Keratinocyte (primary cell): ENCODE measurements around the gene RNF144A. TPM values are rescaled to one million over a fixed set of nuclear protein-coding genes. Genes with fewer than 3 reads are reported as not detected.
A peak's percentile ranks its signal among the peaks of the same experiment; 100 is the strongest.

Source experiments
- DNase-seq: peaks from one replicate; pipeline ENCODE4 v3.0.0-alpha.2; 2011; ENCODE audit warnings: low read depth, missing footprints, low spot score
- FAIRE-seq: peaks from 2 replicates; lab custom pipeline; 2011; peaks lifted over from hg19 to GRCh38; lab: Jason Lieb, UNC
- H2AFZ ChIP-seq: 2 replicates; pipeline ENCODE4 v1.6.0; 2012; ENCODE audit warnings: low read length, control low read depth, inconsistent platforms; ENCODE audit not compliant: control insufficient read depth
- H3K27ac ChIP-seq: 2 replicates; pipeline ENCODE4 v1.5.1; 2011; ENCODE audit warnings: low read length; ENCODE audit not compliant: control insufficient read depth, insufficient read depth
- H3K27me3 ChIP-seq: 3 replicates; pipeline ENCODE4 v1.6.0; 2011; ENCODE audit warnings: low read length; ENCODE audit not compliant: control insufficient read depth, insufficient read depth; ENCODE audit errors: extremely low read depth
- H3K36me3 ChIP-seq, 2 experiments: 2 replicates in 1 of 2; 3 replicates in 1 of 2; pipeline ENCODE4 v1.5.1; 2011; ENCODE audit warnings: low read length in 2 of 2, mild to moderate bottlenecking in 1 of 2; ENCODE audit not compliant: control insufficient read depth in 2 of 2, insufficient read depth in 2 of 2; ENCODE audit errors: extremely low read depth in 1 of 2
- H3K4me1 ChIP-seq: 3 replicates; pipeline ENCODE4 v1.5.1; 2011; ENCODE audit warnings: low read length; ENCODE audit not compliant: control insufficient read depth, insufficient read depth; ENCODE audit errors: extremely low read depth
- H3K4me2 ChIP-seq: 3 replicates; pipeline ENCODE4 v1.6.0; 2011; ENCODE audit warnings: low read depth, low read length; ENCODE audit not compliant: control insufficient read depth, insufficient read depth; ENCODE audit errors: extremely low read depth
- H3K4me3 ChIP-seq, 3 experiments: fragments of 200-600 bp in 1 of 3; sonication (generic) in 1 of 3; 2 replicates in 2 of 3; 3 replicates in 1 of 3; pipeline ENCODE4 v1.5.1; 2011 to 2016; ENCODE audit warnings: low read length in 3 of 3, mild to moderate bottlenecking in 3 of 3, control low read depth in 2 of 3, inconsistent platforms in 1 of 3, low read depth in 1 of 3, mixed read lengths in 1 of 3, mixed run types in 1 of 3, moderate library complexity in 1 of 3; ENCODE audit not compliant: control insufficient read depth in 2 of 3, insufficient read depth in 2 of 3; ENCODE audit errors: extremely low read depth in 1 of 3
- H3K79me2 ChIP-seq: 2 replicates; pipeline ENCODE4 v1.6.0; 2012; ENCODE audit warnings: low read length; ENCODE audit not compliant: control insufficient read depth, insufficient read depth
- H3K9ac ChIP-seq: 3 replicates; pipeline ENCODE4 v1.6.0; 2011; ENCODE audit warnings: low read length; ENCODE audit not compliant: control insufficient read depth, insufficient read depth; ENCODE audit errors: extremely low read depth
- H3K9me1 ChIP-seq: 3 replicates; pipeline ENCODE4 v1.6.0; 2011; ENCODE audit warnings: low read length; ENCODE audit not compliant: control insufficient read depth, insufficient read depth; ENCODE audit errors: extremely low read depth
- H3K9me3 ChIP-seq: 2 replicates; pipeline ENCODE4 v1.5.1; 2012; ENCODE audit warnings: low read depth, low read length; ENCODE audit not compliant: control insufficient read depth
- H4K20me1 ChIP-seq: 3 replicates; pipeline ENCODE4 v1.6.0; 2011; ENCODE audit warnings: low read length; ENCODE audit not compliant: control insufficient read depth, insufficient read depth; ENCODE audit errors: extremely low read depth
- EZH2 ChIP-seq: IDR thresholded peaks from one replicate; pipeline ENCODE4 v1.6.1; 2012; ENCODE audit warnings: inconsistent platforms, mild to moderate bottlenecking, low read length, moderate library complexity
- dilution Hi-C: fragments of 300-500 bp; cut with MboI; formaldehyde crosslinking; loops from one replicate; pipeline ENCODE4 v1.7.0; 2020; ENCODE audit warnings: low sequenced_read_pairs; ENCODE audit not compliant: extremely low pct_ligation_motif_present
- polyA plus RNA-seq, 5 experiments: library from polyadenylated mRNA; depleted of rRNA in 3 of 5; stranded (reverse) in 3 of 5; stranded (forward) in 1 of 5; unstranded in 1 of 5; fragments of >200 nt; gene quantifications; 1 replicate in 1 of 5; 2 replicates in 3 of 5; 3 replicates in 1 of 5; pipeline versions ENCODE4 v1.2.1 to v1.2.3, GENCODE V29; 2011 to 2012; ENCODE audit warnings: missing spikeins in 2 of 5, low read depth in 1 of 5, low replicate concordance in 1 of 5
- TF ChIP-seq, protein P1 (sequence below), 3 experiments: IDR thresholded peaks in 1 of 3; conservative IDR thresholded peaks in 1 of 3; optimal IDR thresholded peaks in 1 of 3; 2 replicates in 2 of 3; 3 replicates in 1 of 3; pipeline versions ENCODE3 to v1.5.1; 2011; ENCODE audit warnings: low read length in 3 of 3, mild to moderate bottlenecking in 3 of 3, moderate library complexity in 2 of 3, control low read depth in 1 of 3, inconsistent platforms in 1 of 3; ENCODE audit not compliant: insufficient read depth in 2 of 3; ENCODE audit errors: extremely low read depth in 1 of 3

RNF144A gene
- polyA plus RNA-seq, 1 donor (not counting 4 experiments of a cell fraction or from before 2014, with no cell fraction given), result 1.4 TPM

DNA sequence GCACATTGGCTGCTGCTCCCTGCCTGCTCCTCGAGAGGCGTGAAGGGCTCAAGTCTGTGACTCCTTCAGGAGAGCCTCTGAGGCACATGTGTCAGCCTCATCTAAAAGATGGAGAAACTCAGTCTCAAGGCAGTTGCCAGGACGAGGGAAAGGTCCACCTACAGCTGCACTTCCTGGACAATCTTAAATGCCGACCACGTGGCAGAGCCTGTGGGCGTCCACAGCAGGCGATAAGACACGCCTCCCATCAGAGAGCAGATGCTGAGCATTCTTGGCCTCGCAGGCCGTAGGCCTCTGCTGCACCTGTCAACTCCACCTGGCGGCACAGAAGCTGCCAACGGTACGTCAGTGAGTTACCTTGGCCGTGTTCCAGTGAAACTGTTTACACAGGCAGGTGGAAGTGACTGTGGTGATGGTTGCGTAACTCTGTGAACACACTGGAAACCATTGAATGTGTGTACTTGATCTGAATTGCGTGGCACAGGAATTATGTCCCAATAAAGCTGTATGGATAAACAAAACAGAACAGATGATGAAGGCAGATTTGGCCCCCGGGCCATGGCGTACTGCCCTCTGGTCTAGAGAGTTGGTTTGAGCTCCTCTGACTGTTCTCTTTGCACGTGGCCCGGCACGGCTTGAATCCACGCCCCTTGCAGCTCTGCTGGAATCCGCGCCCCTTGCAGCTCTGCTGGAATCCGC is 114.5 kb downstream of the RNF144A start:
- no peaks in the 10 kb centered on the region for H3K36me3 ChIP-seq
- no peaks in the 10 kb centered on the region for H4K20me1 ChIP-seq
- no peak overlapping the region for H2AFZ ChIP-seq
- no peak overlapping the region for H3K9ac ChIP-seq
- TF ChIP-seq, protein P1, sequence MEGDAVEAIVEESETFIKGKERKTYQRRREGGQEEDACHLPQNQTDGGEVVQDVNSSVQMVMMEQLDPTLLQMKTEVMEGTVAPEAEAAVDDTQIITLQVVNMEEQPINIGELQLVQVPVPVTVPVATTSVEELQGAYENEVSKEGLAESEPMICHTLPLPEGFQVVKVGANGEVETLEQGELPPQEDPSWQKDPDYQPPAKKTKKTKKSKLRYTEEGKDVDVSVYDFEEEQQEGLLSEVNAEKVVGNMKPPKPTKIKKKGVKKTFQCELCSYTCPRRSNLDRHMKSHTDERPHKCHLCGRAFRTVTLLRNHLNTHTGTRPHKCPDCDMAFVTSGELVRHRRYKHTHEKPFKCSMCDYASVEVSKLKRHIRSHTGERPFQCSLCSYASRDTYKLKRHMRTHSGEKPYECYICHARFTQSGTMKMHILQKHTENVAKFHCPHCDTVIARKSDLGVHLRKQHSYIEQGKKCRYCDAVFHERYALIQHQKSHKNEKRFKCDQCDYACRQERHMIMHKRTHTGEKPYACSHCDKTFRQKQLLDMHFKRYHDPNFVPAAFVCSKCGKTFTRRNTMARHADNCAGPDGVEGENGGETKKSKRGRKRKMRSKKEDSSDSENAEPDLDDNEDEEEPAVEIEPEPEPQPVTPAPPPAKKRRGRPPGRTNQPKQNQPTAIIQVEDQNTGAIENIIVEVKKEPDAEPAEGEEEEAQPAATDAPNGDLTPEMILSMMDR (optimal IDR thresholded peaks at IDR 0.05 in 1 of 3, IDR thresholded peaks at IDR 0.05 in 1 of 3, conservative IDR thresholded peaks at IDR 0.05 in 1 of 3; ENCODE audit: extremely low read depth in 1 of 3, insufficient read depth in 2 of 3, low read length in 3 of 3), result peak in 2 of 3 experiments; percentile 8 to 29
- TF ChIP-seq EZH2, result no peak
- peaks cover 4% of the 10 kb centered on the region for H3K27me3 ChIP-seq
- no peak overlapping the region for H3K27ac ChIP-seq
- H3K4me2 ChIP-seq, result no peak overlapping the region
- FAIRE-seq, result peak; percentile 57
- no peak overlapping the region for H3K4me3 ChIP-seq
- no peaks in the 10 kb centered on the region for H3K9me1 ChIP-seq
- peak; percentile 56 for DNase-seq
- no peaks in the 10 kb centered on the region for H3K79me2 ChIP-seq
- no peaks in the 10 kb centered on the region for H3K9me3 ChIP-seq
- H3K4me1 ChIP-seq, result no peaks in the 10 kb centered on the region
- dilution Hi-C loops, result no loop called here

DNA sequence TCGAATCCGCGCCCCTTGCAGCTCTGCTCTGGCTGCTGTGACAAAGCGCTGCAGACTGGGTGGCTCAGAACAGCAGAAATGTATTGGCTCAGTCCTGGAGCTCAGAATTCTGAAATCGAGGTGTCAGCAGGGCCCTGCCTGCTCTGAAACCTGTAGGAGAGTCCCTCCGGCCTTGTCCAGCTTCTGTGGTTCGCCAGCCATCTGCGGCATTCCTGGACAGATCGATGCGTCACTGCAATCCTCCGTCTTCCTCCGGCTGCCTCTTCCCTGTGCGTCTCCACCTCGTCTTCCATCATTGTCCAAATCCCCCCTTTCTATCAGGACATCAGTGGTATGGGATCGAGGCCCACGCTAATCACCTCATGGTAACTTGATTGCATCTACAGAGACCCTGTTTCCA is 115.2 kb downstream of the RNF144A start:
- FAIRE-seq, result no peak

More for the DNA sequence above, 115.2 kb downstream of the RNF144A start:
- Histone ChIP-seq H3K9ac (no peak overlapping the region), H2AFZ (no peak overlapping the region), H3K27me3 (peaks cover 4% of the 10 kb centered on the region), H3K79me2 (no peaks in the 10 kb centered on the region), H3K36me3 (no peaks in the 10 kb centered on the region), H3K9me3 (no peaks in the 10 kb centered on the region), H4K20me1 (no peaks in the 10 kb centered on the region), H3K4me3 (no peak overlapping the region), H3K27ac (no peak overlapping the region), H3K4me1 (no peaks in the 10 kb centered on the region), H3K4me2 (no peak overlapping the region), H3K9me1 (no peaks in the 10 kb centered on the region)
- no peak for DNase-seq
- TF ChIP-seq, protein P1 (optimal IDR thresholded peaks at IDR 0.05 in 1 of 3, IDR thresholded peaks at IDR 0.05 in 1 of 3, conservative IDR thresholded peaks at IDR 0.05 in 1 of 3; ENCODE audit: extremely low read depth in 1 of 3, insufficient read depth in 2 of 3, low read length in 3 of 3), result no peak
- TF ChIP-seq EZH2, result no peak
- dilution Hi-C loops, result no loop called here
